ENCODE results near the gene UNC13A.

DNA sequence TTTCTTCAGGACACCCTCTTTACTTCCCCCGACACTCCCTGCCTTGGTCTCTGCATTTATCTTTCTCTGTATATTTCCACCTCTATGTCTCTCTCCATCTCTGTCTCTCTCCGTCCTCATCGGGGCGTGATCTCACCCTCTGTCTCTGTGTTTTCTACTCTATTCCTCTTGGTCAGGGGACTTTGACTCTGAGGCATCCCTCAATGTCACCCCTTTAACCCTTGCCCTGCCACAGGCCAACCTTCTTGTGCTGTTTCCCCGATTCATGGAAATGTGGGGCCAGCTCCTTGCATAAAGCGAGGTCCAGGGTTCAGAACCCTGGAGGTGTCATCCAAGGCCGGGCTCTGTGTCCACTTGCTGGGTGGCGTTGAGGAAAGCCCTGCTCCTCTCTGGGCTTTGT lies 85.9 kb downstream of the UNC13A start:
- TF ChIP-seq, protein P1, sequence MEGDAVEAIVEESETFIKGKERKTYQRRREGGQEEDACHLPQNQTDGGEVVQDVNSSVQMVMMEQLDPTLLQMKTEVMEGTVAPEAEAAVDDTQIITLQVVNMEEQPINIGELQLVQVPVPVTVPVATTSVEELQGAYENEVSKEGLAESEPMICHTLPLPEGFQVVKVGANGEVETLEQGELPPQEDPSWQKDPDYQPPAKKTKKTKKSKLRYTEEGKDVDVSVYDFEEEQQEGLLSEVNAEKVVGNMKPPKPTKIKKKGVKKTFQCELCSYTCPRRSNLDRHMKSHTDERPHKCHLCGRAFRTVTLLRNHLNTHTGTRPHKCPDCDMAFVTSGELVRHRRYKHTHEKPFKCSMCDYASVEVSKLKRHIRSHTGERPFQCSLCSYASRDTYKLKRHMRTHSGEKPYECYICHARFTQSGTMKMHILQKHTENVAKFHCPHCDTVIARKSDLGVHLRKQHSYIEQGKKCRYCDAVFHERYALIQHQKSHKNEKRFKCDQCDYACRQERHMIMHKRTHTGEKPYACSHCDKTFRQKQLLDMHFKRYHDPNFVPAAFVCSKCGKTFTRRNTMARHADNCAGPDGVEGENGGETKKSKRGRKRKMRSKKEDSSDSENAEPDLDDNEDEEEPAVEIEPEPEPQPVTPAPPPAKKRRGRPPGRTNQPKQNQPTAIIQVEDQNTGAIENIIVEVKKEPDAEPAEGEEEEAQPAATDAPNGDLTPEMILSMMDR (IDR thresholded peaks at IDR 0.05; ENCODE audit: insufficient read depth, low read length, poor library complexity, severe bottlenecking), result no peak
- TF ChIP-seq EZH2phosphoT487 (conservative IDR thresholded peaks at IDR 0.05; ENCODE audit: low read length), result no peak
